ENCODE measurements around the gene ROR2. TPM values are rescaled to one million over a fixed set of nuclear protein-coding genes. Genes with fewer than 3 reads are reported as not detected.

Gene ROR2
- polyA plus RNA-seq, 3 donors, result not detected

GRCh38 chr9:91896513-91897121 lies 53.4 kb downstream of the ROR2 start:
- intact Hi-C loops (cut with micrococcal nuclease), result no loop called here
- H3K4me3 ChIP-seq (replicated peaks in 1 of 3; ENCODE audit: low read depth in 2 of 3, low read length in 3 of 3), result no peak overlapping the region
- no peak for TF ChIP-seq CTCF (IDR thresholded peaks at IDR 0.05)
- H3K4me2 ChIP-seq (replicated peaks; ENCODE audit: extremely low read depth, low read length, poor library complexity, severe bottlenecking), result no peak overlapping the region
- Mint-ChIP-seq H3K9me3 (peaks cover 0 to 2% (median 0%) of the 10 kb centered on the region in 7 donors), H3K4me1 (peaks cover 16% of the 10 kb centered on the region), H3K27me3 (ENCODE audit: low read depth in 3 of 3) (peaks cover 1 to 5% (median 3%) of the 10 kb centered on the region in 3 donors), H3K36me3 (no peaks in the 10 kb centered on the region), H3K4me3 (peak overlapping the region; percentile 37 to 70), H3K27ac (peak overlapping the region in 1 of 7 donors; percentile 7)
- no peak for DNase-seq
- no peaks in the 10 kb centered on the region for H3K36me3 ChIP-seq (replicated peaks in 1 of 2; ENCODE audit: control insufficient read depth in 1 of 2, insufficient read depth in 2 of 2, low read length in 2 of 2)
- 0% methylated on average over 1 of the region's 11 CpGs for WGBS (ENCODE audit: insufficient coverage)
- H3K4me1 ChIP-seq (ENCODE audit: control insufficient read depth in 1 of 2, insufficient read depth in 2 of 2, low read length in 2 of 2), result no peaks in the 10 kb centered on the region
- no peaks in the 10 kb centered on the region for H4K20me1 ChIP-seq (ENCODE audit: insufficient read depth, low read length)
- no peak overlapping the region for H3K27ac ChIP-seq (ENCODE audit: low read depth in 1 of 2, low read length in 2 of 2)
- H3K79me2 ChIP-seq (ENCODE audit: insufficient read depth, low read length), result no peaks in the 10 kb centered on the region
- no peaks in the 10 kb centered on the region for H3K27me3 ChIP-seq (ENCODE audit: control insufficient read depth in 2 of 2, insufficient read depth in 2 of 2, low read length in 2 of 2)
- peak overlapping the region; percentile 61 for H2AFZ ChIP-seq (ENCODE audit: insufficient read depth, low read depth, low read length, poor library complexity, severe bottlenecking)
- no peak overlapping the region for H3K9ac ChIP-seq (ENCODE audit: insufficient read depth, low read length, poor library complexity, severe bottlenecking)
- H3K9me3 ChIP-seq (replicated peaks in 1 of 2; ENCODE audit: control insufficient read depth in 1 of 2, insufficient read depth in 1 of 2, low read length in 2 of 2), result no peaks in the 10 kb centered on the region

- Mint-ChIP-seq H3K27me3 (ENCODE audit: low read depth in 3 of 3) (peaks cover 1 to 5% (median 3%) of the 10 kb centered on the region in 3 donors), H3K4me1 (peaks cover 16% of the 10 kb centered on the region), H3K27ac (no peak overlapping the region), H3K4me3 (no peak overlapping the region), H3K9me3 (peaks cover 0 to 2% (median 0%) of the 10 kb centered on the region in 7 donors), H3K36me3 (no peaks in the 10 kb centered on the region)
- Histone ChIP-seq H2AFZ (ENCODE audit: insufficient read depth, low read depth, low read length, poor library complexity, severe bottlenecking) (no peak overlapping the region), H3K79me2 (ENCODE audit: insufficient read depth, low read length) (no peaks in the 10 kb centered on the region), H3K4me2 (replicated peaks; ENCODE audit: extremely low read depth, low read length, poor library complexity, severe bottlenecking) (no peak overlapping the region), H4K20me1 (ENCODE audit: insufficient read depth, low read length) (no peaks in the 10 kb centered on the region), H3K4me1 (ENCODE audit: control insufficient read depth in 1 of 2, insufficient read depth in 2 of 2, low read length in 2 of 2) (no peaks in the 10 kb centered on the region), H3K36me3 (replicated peaks in 1 of 2; ENCODE audit: control insufficient read depth in 1 of 2, insufficient read depth in 2 of 2, low read length in 2 of 2) (no peaks in the 10 kb centered on the region), H3K4me3 (replicated peaks in 1 of 3; ENCODE audit: low read depth in 2 of 3, low read length in 3 of 3) (no peak overlapping the region), H3K9me3 (replicated peaks in 1 of 2; ENCODE audit: control insufficient read depth in 1 of 2, insufficient read depth in 1 of 2, low read length in 2 of 2) (no peaks in the 10 kb centered on the region), H3K9ac (ENCODE audit: insufficient read depth, low read length, poor library complexity, severe bottlenecking) (no peak overlapping the region), H3K27me3 (ENCODE audit: control insufficient read depth in 2 of 2, insufficient read depth in 2 of 2, low read length in 2 of 2) (no peaks in the 10 kb centered on the region), H3K27ac (ENCODE audit: low read depth in 1 of 2, low read length in 2 of 2) (no peak overlapping the region)
- no peak for TF ChIP-seq CTCF (IDR thresholded peaks at IDR 0.05)
- WGBS (ENCODE audit: insufficient coverage), result 96% methylated on average over 7 of the region's 7 CpGs
- DNase-seq, result no peak
- intact Hi-C loops (cut with micrococcal nuclease), result no loop called here
These were observed 53.9 kb downstream of the ROR2 start for GRCh38 chr9:91896097-91896496.
